PC-9 (cell line): ENCODE measurements around the gene PTBP2.

Experiments used
- CTCF ChIP-seq: fragments of 200-600 bp; sonication (generic); conservative IDR thresholded peaks from 2 replicates; pipeline ENCODE4 v1.6.1; 2017; ENCODE audit warnings: mixed run types, antibody characterized with exemption, mild to moderate bottlenecking, moderate library complexity
- EZH2 ChIP-seq: fragments of 200-600 bp; sonication (generic); IDR thresholded peaks from 2 replicates; pipeline ENCODE4 v1.8.0; 2017; ENCODE audit warnings: antibody characterized with exemption, low read depth

DNA sequence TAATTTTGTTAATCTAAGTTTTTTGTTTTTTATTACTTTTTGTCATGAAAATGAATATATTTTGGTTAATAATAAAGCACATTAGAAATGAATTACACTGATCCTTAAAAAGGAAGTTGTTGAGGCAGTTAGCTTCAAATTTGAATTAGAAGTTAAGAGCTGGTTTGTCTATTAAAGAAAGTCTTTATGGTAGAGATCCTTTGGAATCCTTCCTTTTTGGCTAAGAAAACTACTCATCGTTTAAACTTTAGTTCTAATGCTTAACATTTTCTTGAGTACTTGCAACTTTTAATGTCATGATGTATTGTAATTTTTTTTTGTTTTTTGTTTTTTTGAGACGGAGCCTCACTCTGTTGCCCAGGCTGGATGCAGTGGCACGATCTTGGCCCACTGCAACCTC lies 2.4 kb downstream of the PTBP2 start:
- TF ChIP-seq CTCF: no peak
- TF ChIP-seq EZH2: no peak
